GM15510 (cell line): ENCODE data around the gene BLOC1S3.

Experiments used
- POLR2A ChIP-seq: IDR thresholded peaks from 3 replicates; pipeline ENCODE4 v1.6.1; 2011; ENCODE audit warnings: borderline replicate concordance; ENCODE audit not compliant: insufficient read length; ENCODE audit errors: extremely low read depth

Gene BLOC1S3

GRCh38 chr19:45142016-45142725 is 36.4 kb upstream of the BLOC1S3 start:
- no peak for TF ChIP-seq POLR2A

GRCh38 chr19:45142726-45143110 is 35.9 kb upstream of the BLOC1S3 start:
- TF ChIP-seq POLR2A, result no peak

- no peak for TF ChIP-seq POLR2A
Observed at GRCh38 chr19:45144431-45145269, 33.9 kb upstream of the BLOC1S3 start.

- no peak for TF ChIP-seq POLR2A
Observed at GRCh38 chr19:45145270-45146189, 33.1 kb upstream of the BLOC1S3 start.

GRCh38 chr19:45146251-45146650 is 32.3 kb upstream of the BLOC1S3 start:
- no peak for TF ChIP-seq POLR2A

GRCh38 chr19:45146741-45147205 is 31.8 kb upstream of the BLOC1S3 start:
- no peak for TF ChIP-seq POLR2A

- TF ChIP-seq POLR2A, result no peak
Observed at GRCh38 chr19:45147835-45148676, 30.5 kb upstream of the BLOC1S3 start.

GRCh38 chr19:45149129-45149528 is 29.5 kb upstream of the BLOC1S3 start:
- TF ChIP-seq POLR2A, result no peak

- no peak for TF ChIP-seq POLR2A
Observed at GRCh38 chr19:45150180-45150579, 28.4 kb upstream of the BLOC1S3 start.

- TF ChIP-seq POLR2A, result no peak
Observed at GRCh38 chr19:45150751-45151281, 27.8 kb upstream of the BLOC1S3 start.

- no peak for TF ChIP-seq POLR2A
Observed at GRCh38 chr19:45151320-45151719, 27.3 kb upstream of the BLOC1S3 start.

- TF ChIP-seq POLR2A, result no peak
Observed at GRCh38 chr19:45151821-45152503, 26.6 kb upstream of the BLOC1S3 start.
